ENCODE results near the gene OSBPL2. TPM values are rescaled to one million over a fixed set of nuclear protein-coding genes. Genes with fewer than 3 reads are reported as not detected.

Gene OSBPL2
- total RNA-seq = 26.6 TPM

DNA sequence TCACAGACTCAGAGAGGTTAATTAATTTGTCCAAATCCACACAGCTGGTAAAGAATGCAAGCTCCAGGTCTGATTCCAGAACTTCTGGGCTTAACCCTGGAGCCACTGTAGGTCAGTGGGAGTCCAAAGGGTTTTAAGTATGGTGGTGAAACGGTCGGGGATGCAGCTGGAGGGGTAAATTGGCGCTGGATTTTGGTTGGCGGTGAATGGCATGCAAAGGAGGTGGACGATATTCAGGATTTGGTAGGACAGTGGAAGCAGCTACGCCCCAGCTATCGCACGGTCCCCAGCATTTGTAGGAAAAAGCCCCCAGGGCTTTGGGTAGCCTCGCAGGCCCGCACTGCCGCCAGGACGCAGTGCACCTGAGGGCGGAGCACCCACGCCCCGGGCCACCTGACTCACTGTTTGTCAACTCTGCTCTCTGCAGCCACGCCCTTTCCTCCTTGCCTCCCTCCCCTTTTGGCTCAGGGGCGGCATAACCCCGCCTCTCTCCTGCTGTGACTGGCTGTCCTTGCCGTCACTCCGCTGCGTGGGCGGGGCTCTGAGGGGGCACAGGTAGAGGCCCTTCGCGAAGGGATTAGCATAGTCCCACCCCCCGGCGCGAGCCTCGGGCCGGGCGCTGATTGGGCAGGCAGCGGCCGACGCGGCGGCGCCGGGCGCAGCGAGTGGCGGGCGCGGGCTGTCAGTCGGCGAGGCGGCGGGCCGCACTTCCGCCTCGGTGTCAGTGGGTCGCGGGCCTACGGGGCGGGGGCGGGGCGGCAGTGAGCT, at the start of gene OSBPL2:
Gene OSBPL2 (plus strand): TSS at position 721 of the 768 bp plus-strand sequence. CDS start 17,664 bp downstream, outside the sequence.
- no peaks in the 10 kb centered on the region for H3K27me3 ChIP-seq (ENCODE audit: control insufficient read depth in 3 of 3, insufficient read depth in 3 of 3, low read length in 3 of 3)
- H3K4me1 ChIP-seq (ENCODE audit: control insufficient read depth in 3 of 3, insufficient read depth in 3 of 3, low read length in 3 of 3) = peaks cover 51 to 85% (median 61%) of the 10 kb centered on the region in 3 donors
- H3K4me3 ChIP-seq (ENCODE audit: low read length in 3 of 3) = peak within 1 kb of the TSS; percentile 80 to 87 (median 85)
- H3K9ac ChIP-seq (ENCODE audit: low read depth in 1 of 3, low read length in 3 of 3) = peak within 1 kb of the TSS; percentile 85 to 87 (median 87)
- H3K9me3 ChIP-seq (ENCODE audit: control insufficient read depth in 3 of 3, low read length in 3 of 3) = no peaks in the 10 kb centered on the region
- H3K27ac ChIP-seq (ENCODE audit: low read depth, low read length) = peak within 1 kb of the TSS; percentile 86
- H3K36me3 ChIP-seq (ENCODE audit: control insufficient read depth in 3 of 3, insufficient read depth in 3 of 3, low read length in 3 of 3) = peaks cover 4 to 8% (median 8%) of the 10 kb centered on the region in 3 donors

DNA sequence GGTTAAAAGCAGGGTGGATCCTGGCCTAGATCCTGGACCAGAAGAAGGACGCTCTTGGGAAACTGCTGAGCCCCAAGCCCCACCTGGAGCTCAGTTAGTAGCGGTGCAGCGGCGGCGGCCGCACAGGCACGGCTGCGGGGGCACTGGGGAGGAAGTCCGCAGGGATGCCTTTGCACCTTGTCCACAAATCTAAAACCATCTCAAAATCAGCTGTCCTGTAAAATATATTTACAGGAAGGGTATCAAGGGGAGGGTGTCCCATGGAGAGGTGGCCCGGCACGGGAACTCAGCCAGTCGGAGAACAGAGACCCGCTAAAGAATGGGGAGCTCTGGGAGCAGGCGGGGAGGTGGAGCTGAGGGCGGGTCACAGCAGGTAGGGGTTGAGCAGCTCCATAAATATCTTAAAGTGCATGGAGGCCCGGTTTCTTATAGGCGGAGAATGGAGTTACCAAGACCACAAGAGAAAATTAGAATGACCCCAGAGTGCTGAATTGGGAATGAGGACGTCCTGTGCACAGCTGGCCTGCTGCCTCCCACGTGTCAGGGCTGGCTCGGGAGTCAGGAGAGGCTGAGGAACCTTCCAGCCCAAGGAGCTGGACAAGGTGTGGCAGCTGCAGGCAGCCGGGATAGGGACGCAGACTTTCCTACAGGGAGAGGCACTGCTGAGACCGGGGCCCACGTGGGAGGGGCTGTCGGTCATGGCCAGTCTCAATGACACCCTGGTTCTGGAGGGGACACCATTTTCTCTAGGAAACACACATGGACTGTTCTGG, 47.5 kb upstream of the OSBPL2 start:
- no peak overlapping the region for H3K27ac ChIP-seq (ENCODE audit: low read depth, low read length)
- H3K9ac ChIP-seq (ENCODE audit: low read depth in 1 of 3, low read length in 3 of 3) = no peak overlapping the region
- peaks cover 10 to 24% (median 20%) of the 10 kb centered on the region in 3 donors for H3K36me3 ChIP-seq (ENCODE audit: control insufficient read depth in 3 of 3, insufficient read depth in 3 of 3, low read length in 3 of 3)
- H3K4me1 ChIP-seq (ENCODE audit: control insufficient read depth in 3 of 3, insufficient read depth in 3 of 3, low read length in 3 of 3) = peaks cover 0 to 8% (median 3%) of the 10 kb centered on the region in 3 donors
- no peaks in the 10 kb centered on the region for H3K9me3 ChIP-seq (ENCODE audit: control insufficient read depth in 3 of 3, low read length in 3 of 3)
- no peaks in the 10 kb centered on the region for H3K27me3 ChIP-seq (ENCODE audit: control insufficient read depth in 3 of 3, insufficient read depth in 3 of 3, low read length in 3 of 3)
- H3K4me3 ChIP-seq (ENCODE audit: low read length in 3 of 3) = no peak overlapping the region

DNA sequence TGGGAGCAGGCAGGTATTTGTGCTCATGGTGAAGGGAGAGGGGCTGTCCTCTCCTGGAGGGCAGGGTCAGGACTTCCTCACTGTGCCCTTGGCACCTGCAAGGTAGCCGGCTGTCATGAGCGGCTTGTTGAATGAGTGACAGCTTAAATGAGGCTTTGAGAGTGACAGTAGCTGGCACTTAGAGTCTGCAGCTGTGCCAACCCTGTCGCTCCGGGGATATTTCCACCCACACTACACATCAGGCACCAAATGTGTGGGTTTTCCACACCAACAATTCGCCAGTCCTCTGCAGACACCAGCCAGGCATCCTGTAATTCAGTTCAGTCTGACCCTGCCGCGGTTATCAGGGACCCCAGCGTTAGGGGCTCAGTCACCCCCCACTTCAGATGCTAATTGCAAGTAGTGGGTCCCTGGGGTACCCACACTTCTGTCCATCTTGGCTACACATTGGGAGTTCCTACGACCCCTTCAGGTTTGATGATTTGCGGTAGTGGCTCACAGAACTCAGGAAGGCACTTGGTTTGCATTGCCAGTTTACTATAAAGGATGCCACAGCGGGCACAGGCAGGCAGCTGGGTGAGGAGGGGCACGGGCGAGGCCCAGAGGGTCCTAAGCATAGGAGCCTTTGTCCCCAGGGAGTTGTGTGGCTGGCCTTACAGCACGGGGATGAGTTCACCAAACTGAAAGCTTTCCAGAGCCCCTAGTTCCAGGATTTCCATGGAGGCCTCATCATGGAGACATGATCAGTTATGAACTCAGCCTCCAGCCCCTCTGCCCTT, 46.4 kb upstream of the OSBPL2 start:
- Histone ChIP-seq H3K27ac (ENCODE audit: low read depth, low read length) (no peak overlapping the region), H3K27me3 (ENCODE audit: control insufficient read depth in 3 of 3, insufficient read depth in 3 of 3, low read length in 3 of 3) (no peaks in the 10 kb centered on the region), H3K36me3 (ENCODE audit: control insufficient read depth in 3 of 3, insufficient read depth in 3 of 3, low read length in 3 of 3) (peaks cover 11 to 26% (median 20%) of the 10 kb centered on the region in 3 donors), H3K4me3 (ENCODE audit: low read length in 3 of 3) (no peak overlapping the region), H3K9me3 (ENCODE audit: control insufficient read depth in 3 of 3, low read length in 3 of 3) (no peaks in the 10 kb centered on the region), H3K9ac (ENCODE audit: low read depth in 1 of 3, low read length in 3 of 3) (peak overlapping the region in 1 of 3 donors; percentile 16), H3K4me1 (ENCODE audit: control insufficient read depth in 3 of 3, insufficient read depth in 3 of 3, low read length in 3 of 3) (peaks cover 0 to 8% (median 3%) of the 10 kb centered on the region in 3 donors)

DNA sequence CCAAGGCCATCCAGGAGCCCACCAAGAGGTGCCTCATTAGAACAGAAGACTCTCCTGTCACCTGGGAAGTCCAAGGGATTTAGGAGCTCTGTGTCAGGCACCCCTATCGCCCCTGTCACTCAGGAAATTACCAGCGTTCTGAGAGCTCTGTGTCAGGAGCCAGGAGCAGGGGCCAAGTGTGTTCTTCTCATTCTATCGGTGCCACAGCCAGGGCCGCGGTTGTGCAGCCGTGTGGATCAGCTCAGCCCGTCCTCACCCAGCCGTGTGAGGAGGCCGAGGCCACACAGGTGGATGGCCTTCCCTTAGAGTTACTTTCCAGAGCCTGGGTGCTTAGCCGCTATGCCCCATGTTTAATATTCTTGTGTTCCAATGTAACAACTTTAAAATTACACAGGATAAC, 45.7 kb upstream of the OSBPL2 start:
- no peak overlapping the region for H3K4me3 ChIP-seq (ENCODE audit: low read length in 3 of 3)
- H3K9me3 ChIP-seq (ENCODE audit: control insufficient read depth in 3 of 3, low read length in 3 of 3) = no peaks in the 10 kb centered on the region
- H3K9ac ChIP-seq (ENCODE audit: low read depth in 1 of 3, low read length in 3 of 3) = peak overlapping the region in 1 of 3 donors; percentile 16
- H3K27me3 ChIP-seq (ENCODE audit: control insufficient read depth in 3 of 3, insufficient read depth in 3 of 3, low read length in 3 of 3) = no peaks in the 10 kb centered on the region
- peaks cover 13 to 30% (median 26%) of the 10 kb centered on the region in 3 donors for H3K36me3 ChIP-seq (ENCODE audit: control insufficient read depth in 3 of 3, insufficient read depth in 3 of 3, low read length in 3 of 3)
- H3K4me1 ChIP-seq (ENCODE audit: control insufficient read depth in 3 of 3, insufficient read depth in 3 of 3, low read length in 3 of 3) = peaks cover 0 to 4% (median 3%) of the 10 kb centered on the region in 3 donors
- no peak overlapping the region for H3K27ac ChIP-seq (ENCODE audit: low read depth, low read length)

DNA sequence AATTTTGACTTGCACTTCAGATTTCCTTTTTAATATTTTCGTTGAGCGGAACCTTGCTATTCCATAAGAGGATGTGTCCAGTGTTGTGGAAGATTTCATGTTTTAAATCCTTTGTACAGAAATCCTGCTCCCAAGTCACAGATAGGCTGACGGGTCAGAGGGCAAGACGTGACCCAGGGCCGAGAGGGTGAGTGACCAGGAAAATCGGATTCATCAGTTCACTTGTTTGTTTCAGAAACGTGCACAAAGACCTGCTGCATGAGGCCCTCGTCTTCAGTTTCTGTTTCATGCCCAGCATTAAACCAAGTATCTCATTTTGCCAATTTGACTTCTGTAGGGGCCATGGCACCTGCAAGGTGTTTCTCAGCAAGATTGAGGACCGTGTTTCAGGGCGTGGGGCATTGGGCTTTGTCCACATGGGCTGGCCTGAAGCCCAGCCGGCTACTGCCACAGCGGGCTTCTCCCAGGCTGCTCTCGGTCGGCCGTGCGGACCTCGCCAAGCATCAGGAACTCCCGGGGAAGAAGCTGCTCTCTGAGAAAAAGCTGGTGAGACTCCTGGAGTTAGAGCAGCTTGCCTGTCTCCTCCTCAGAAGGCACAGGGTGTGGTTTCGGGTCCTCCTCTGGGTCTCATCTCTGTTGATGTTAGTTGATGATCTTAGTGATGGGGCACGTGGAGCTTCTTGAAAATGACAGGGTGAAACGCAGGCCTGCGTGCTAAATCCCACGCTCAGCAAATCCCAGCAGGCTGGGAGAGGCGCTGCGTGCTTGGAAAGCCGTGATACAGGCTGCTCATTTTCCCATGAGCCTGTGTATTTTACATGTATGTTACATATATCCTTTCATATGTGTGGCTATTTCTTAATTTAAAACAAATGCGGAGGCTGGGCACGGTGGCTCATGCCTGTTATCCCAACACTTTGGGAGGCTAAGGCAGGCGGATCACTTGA, 45.0 kb upstream of the OSBPL2 start:
- Histone ChIP-seq H3K4me3 (ENCODE audit: low read length in 3 of 3) (no peak overlapping the region), H3K4me1 (ENCODE audit: control insufficient read depth in 3 of 3, insufficient read depth in 3 of 3, low read length in 3 of 3) (peaks cover 0 to 3% (median 3%) of the 10 kb centered on the region in 3 donors), H3K27me3 (ENCODE audit: control insufficient read depth in 3 of 3, insufficient read depth in 3 of 3, low read length in 3 of 3) (no peaks in the 10 kb centered on the region), H3K36me3 (ENCODE audit: control insufficient read depth in 3 of 3, insufficient read depth in 3 of 3, low read length in 3 of 3) (peaks cover 20 to 37% (median 33%) of the 10 kb centered on the region in 3 donors), H3K9me3 (ENCODE audit: control insufficient read depth in 3 of 3, low read length in 3 of 3) (no peaks in the 10 kb centered on the region), H3K9ac (ENCODE audit: low read depth in 1 of 3, low read length in 3 of 3) (no peak overlapping the region), H3K27ac (ENCODE audit: low read depth, low read length) (no peak overlapping the region)

DNA sequence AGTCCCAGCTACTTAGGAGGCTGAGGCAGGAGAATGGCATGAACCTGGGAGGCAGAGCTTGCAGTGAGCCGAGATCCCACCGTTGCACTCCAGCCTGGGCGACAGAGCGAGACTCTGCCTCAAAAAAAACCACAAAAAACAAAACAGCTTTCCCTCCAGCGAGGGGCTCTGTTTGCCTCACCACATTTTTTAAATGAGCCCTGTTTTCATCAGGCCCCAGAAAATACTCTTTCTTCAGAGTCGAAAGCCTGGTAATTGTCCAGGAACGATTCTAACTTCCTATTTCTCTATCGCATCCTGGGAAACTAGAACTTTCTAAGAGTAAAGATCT, 43.3 kb upstream of the OSBPL2 start:
- Histone ChIP-seq H3K9me3 (ENCODE audit: control insufficient read depth in 3 of 3, low read length in 3 of 3) (no peaks in the 10 kb centered on the region), H3K27me3 (ENCODE audit: control insufficient read depth in 3 of 3, insufficient read depth in 3 of 3, low read length in 3 of 3) (no peaks in the 10 kb centered on the region), H3K9ac (ENCODE audit: low read depth in 1 of 3, low read length in 3 of 3) (no peak overlapping the region), H3K27ac (ENCODE audit: low read depth, low read length) (no peak overlapping the region), H3K4me1 (ENCODE audit: control insufficient read depth in 3 of 3, insufficient read depth in 3 of 3, low read length in 3 of 3) (peaks cover 0 to 3% (median 3%) of the 10 kb centered on the region in 3 donors), H3K4me3 (ENCODE audit: low read length in 3 of 3) (no peak overlapping the region), H3K36me3 (ENCODE audit: control insufficient read depth in 3 of 3, insufficient read depth in 3 of 3, low read length in 3 of 3) (peaks cover 29 to 41% (median 38%) of the 10 kb centered on the region in 3 donors)

DNA sequence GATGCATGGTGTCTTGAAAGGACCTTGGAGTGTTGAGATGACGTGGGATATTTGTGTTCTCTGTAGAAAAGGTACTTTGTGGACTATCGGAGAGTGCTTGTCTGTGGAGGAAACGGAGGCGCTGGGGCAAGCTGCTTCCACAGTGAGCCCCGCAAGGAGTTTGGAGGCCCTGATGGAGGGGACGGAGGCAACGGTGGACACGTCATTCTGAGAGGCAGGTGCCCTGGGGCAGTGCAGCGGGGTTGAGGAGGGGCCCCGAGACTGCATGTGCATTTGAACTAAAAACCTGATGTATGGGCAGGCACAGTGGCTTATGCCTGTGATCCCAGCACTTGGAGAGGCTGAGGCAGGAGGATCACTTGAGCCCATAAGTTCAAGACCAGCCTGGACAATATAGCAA, 42.6 kb upstream of the OSBPL2 start:
- H3K27ac ChIP-seq (ENCODE audit: low read depth, low read length) = no peak overlapping the region
- H3K9me3 ChIP-seq (ENCODE audit: control insufficient read depth in 3 of 3, low read length in 3 of 3) = no peaks in the 10 kb centered on the region
- no peak overlapping the region for H3K9ac ChIP-seq (ENCODE audit: low read depth in 1 of 3, low read length in 3 of 3)
- H3K36me3 ChIP-seq (ENCODE audit: control insufficient read depth in 3 of 3, insufficient read depth in 3 of 3, low read length in 3 of 3) = peaks cover 32 to 45% (median 42%) of the 10 kb centered on the region in 3 donors
- H3K4me3 ChIP-seq (ENCODE audit: low read length in 3 of 3) = no peak overlapping the region
- no peaks in the 10 kb centered on the region for H3K27me3 ChIP-seq (ENCODE audit: control insufficient read depth in 3 of 3, insufficient read depth in 3 of 3, low read length in 3 of 3)
- peaks cover 0 to 3% (median 3%) of the 10 kb centered on the region in 3 donors for H3K4me1 ChIP-seq (ENCODE audit: control insufficient read depth in 3 of 3, insufficient read depth in 3 of 3, low read length in 3 of 3)

DNA sequence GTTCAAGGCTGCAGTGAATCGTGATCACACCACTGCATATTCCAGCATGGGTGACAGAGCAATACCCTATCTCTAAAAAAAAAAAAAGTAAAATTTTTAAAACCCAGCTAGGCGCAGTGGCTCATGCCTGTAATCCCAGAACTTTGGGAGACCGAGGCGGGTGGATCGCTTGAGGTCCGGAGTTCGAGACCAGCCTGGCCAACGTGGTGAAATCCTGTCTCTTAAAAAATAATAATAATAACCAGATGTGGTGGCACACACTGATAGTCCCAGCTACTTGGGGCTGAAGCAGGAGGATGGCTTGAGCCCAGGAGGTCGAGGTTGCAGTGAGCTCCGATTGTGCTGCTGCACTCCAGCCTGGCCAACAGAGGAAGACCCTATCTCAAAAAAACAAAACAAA, 42.0 kb upstream of the OSBPL2 start:
- Histone ChIP-seq H3K9ac (ENCODE audit: low read depth in 1 of 3, low read length in 3 of 3) (no peak overlapping the region), H3K36me3 (ENCODE audit: control insufficient read depth in 3 of 3, insufficient read depth in 3 of 3, low read length in 3 of 3) (peaks cover 37 to 48% (median 43%) of the 10 kb centered on the region in 3 donors), H3K27me3 (ENCODE audit: control insufficient read depth in 3 of 3, insufficient read depth in 3 of 3, low read length in 3 of 3) (no peaks in the 10 kb centered on the region), H3K4me3 (ENCODE audit: low read length in 3 of 3) (no peak overlapping the region), H3K9me3 (ENCODE audit: control insufficient read depth in 3 of 3, low read length in 3 of 3) (no peaks in the 10 kb centered on the region), H3K27ac (ENCODE audit: low read depth, low read length) (no peak overlapping the region), H3K4me1 (ENCODE audit: control insufficient read depth in 3 of 3, insufficient read depth in 3 of 3, low read length in 3 of 3) (peaks cover 0 to 3% (median 3%) of the 10 kb centered on the region in 3 donors)

DNA sequence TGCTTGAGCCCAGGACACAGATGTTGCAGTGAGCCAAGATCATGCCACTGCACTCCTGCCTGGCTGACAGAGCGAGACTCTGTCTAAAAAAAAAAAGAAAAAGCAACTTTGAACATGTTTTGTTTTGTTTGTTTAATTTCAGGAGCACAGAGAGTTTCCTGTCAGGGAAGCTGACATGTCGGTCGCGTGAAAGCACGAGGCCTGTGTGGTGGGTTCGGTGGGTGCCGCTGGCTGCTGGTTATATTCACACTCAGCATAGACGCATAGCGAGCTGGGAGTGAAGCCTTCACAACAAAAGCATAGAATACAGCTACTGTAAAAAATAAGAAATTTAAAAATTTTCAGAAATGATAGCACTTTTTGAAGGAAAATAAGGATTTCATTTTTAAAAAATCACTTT, 41.0 kb upstream of the OSBPL2 start:
- no peaks in the 10 kb centered on the region for H3K4me1 ChIP-seq (ENCODE audit: control insufficient read depth in 3 of 3, insufficient read depth in 3 of 3, low read length in 3 of 3)
- H3K27me3 ChIP-seq (ENCODE audit: control insufficient read depth in 3 of 3, insufficient read depth in 3 of 3, low read length in 3 of 3) = no peaks in the 10 kb centered on the region
- no peak overlapping the region for H3K27ac ChIP-seq (ENCODE audit: low read depth, low read length)
- H3K4me3 ChIP-seq (ENCODE audit: low read length in 3 of 3) = no peak overlapping the region
- peaks cover 44 to 57% (median 53%) of the 10 kb centered on the region in 3 donors for H3K36me3 ChIP-seq (ENCODE audit: control insufficient read depth in 3 of 3, insufficient read depth in 3 of 3, low read length in 3 of 3)
- no peak overlapping the region for H3K9ac ChIP-seq (ENCODE audit: low read depth in 1 of 3, low read length in 3 of 3)
- H3K9me3 ChIP-seq (ENCODE audit: control insufficient read depth in 3 of 3, low read length in 3 of 3) = no peaks in the 10 kb centered on the region

Measured in skeletal muscle tissue (tissue), 4 donors.